ENCODE measurements around the gene S100A11.

DNA sequence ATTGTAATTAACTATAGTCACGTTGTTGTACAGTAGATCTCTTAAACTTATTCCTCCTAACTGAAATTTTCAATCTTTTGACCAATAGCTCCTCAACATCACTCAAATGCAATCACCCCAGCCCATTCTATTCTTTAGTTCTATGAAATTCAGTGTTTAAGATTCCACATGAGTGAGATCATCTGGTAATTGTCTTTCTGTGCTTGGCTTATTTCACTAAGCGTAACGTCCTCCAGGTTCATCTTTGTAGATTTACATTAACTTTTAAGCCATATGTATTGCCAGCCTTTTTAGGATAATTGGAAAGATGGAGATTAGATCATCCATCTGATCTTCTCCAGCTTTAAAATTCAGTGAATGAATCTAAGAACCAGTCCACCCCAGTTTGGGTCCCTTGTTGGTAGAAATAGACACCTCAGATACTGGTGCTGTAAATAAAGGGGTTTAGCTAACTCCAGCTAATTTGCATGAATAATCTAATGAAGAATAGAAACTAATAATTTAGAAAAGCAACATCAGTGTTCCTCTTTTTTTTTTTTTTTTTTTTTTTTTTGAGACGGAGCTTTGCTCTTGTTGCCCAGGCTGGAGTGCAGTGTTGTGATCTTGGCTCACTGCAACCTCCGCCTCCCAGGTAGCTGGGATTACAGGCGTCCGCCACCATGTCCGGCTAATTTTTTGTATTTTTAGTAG is 50.2 kb downstream of the S100A11 start:
- TF ChIP-seq, protein P1, sequence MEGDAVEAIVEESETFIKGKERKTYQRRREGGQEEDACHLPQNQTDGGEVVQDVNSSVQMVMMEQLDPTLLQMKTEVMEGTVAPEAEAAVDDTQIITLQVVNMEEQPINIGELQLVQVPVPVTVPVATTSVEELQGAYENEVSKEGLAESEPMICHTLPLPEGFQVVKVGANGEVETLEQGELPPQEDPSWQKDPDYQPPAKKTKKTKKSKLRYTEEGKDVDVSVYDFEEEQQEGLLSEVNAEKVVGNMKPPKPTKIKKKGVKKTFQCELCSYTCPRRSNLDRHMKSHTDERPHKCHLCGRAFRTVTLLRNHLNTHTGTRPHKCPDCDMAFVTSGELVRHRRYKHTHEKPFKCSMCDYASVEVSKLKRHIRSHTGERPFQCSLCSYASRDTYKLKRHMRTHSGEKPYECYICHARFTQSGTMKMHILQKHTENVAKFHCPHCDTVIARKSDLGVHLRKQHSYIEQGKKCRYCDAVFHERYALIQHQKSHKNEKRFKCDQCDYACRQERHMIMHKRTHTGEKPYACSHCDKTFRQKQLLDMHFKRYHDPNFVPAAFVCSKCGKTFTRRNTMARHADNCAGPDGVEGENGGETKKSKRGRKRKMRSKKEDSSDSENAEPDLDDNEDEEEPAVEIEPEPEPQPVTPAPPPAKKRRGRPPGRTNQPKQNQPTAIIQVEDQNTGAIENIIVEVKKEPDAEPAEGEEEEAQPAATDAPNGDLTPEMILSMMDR (IDR thresholded peaks at IDR 0.05; ENCODE audit: insufficient read depth, low read length), result no peak
- TF ChIP-seq POLR2AphosphoS5 (IDR thresholded peaks at IDR 0.05; ENCODE audit: low read depth), result no peak
